Parathyroid adenoma (tissue), 2 donors: ENCODE results near the gene YOD1.

ENCODE experiments used
- H2AFZ ChIP-seq: fragments of 300-600 bp; sonication (generic); one replicate; pipeline ENCODE4 v1.7.0; 2017; ENCODE audit warnings: antibody characterized with exemption, mild to moderate bottlenecking
- H3K27ac ChIP-seq: fragments of 300-600 bp; sonication (generic); one replicate; pipeline ENCODE4 v1.7.0; 2017
- H3K27me3 ChIP-seq: fragments of 300-600 bp; sonication (generic); one replicate; pipeline ENCODE4 v1.7.0; 2017; ENCODE audit warnings: low read length; ENCODE audit not compliant: control insufficient read depth, insufficient read depth
- H3K36me3 ChIP-seq: fragments of 300-600 bp; sonication (generic); one replicate; pipeline ENCODE4 v1.7.0; 2017; ENCODE audit warnings: low read length; ENCODE audit not compliant: control insufficient read depth, insufficient read depth
- H3K4me1 ChIP-seq: fragments of 300-600 bp; sonication (generic); one replicate; pipeline ENCODE4 v1.7.0; 2017; ENCODE audit warnings: control low read depth
- H3K4me2 ChIP-seq: fragments of 300-600 bp; sonication (generic); one replicate; pipeline ENCODE4 v1.7.0; 2017; ENCODE audit warnings: low read length
- H3K4me3 ChIP-seq: fragments of 300-600 bp; sonication (generic); one replicate; pipeline ENCODE4 v1.7.0; 2017; ENCODE audit warnings: low read depth, low read length
- H3K79me2 ChIP-seq: fragments of 300-600 bp; sonication (generic); one replicate; pipeline ENCODE4 v1.7.0; 2017; ENCODE audit warnings: control low read depth
- H3K9ac ChIP-seq: fragments of 300-600 bp; sonication (generic); one replicate; pipeline ENCODE4 v1.7.0; 2017; ENCODE audit warnings: mild to moderate bottlenecking
- H3K9me3 ChIP-seq: fragments of 300-600 bp; sonication (generic); one replicate; pipeline ENCODE4 v1.7.0; 2017; ENCODE audit warnings: low read length; ENCODE audit not compliant: control insufficient read depth
- TF ChIP-seq, protein P1 (sequence below): fragments of 300-600 bp; sonication (generic); IDR thresholded peaks from one replicate; pipeline ENCODE4 v1.7.0; 2017; ENCODE audit warnings: antibody characterized with exemption, mild to moderate bottlenecking
- donor health status: primary hyperparathyroidism.

YOD1 gene

GRCh38 chr1:207020065-207020708 is 30.8 kb downstream of the YOD1 start:
- H2AFZ ChIP-seq = no peak overlapping the region

DNA sequence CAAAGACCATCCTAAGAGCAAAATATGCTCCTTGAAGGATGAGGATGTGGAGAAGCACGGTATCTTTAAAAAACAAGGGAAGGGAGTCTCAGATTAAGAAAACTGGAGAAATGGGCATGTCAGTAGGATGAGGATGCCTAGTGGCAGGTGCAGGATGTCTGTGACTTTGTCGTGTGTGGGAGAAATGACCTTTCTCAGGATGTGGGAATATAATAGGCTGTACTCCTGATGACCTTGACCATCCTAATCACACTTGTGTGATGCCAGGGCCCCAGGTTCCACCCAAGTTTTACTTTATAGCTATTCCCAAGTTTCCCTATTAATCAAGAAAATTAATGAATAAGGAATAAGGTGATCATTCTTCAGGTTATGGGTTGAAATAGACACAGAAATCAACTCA is 31.3 kb downstream of the YOD1 start:
- Histone ChIP-seq H3K27ac (no peak overlapping the region), H3K4me1 (no peaks in the 10 kb centered on the region), H3K4me3 (no peak overlapping the region), H3K27me3 (no peaks in the 10 kb centered on the region), H3K36me3 (no peaks in the 10 kb centered on the region), H3K9ac (no peak overlapping the region), H2AFZ (no peak overlapping the region), H3K4me2 (no peak overlapping the region), H3K9me3 (no peaks in the 10 kb centered on the region), H3K79me2 (no peaks in the 10 kb centered on the region)
- TF ChIP-seq, protein P1, sequence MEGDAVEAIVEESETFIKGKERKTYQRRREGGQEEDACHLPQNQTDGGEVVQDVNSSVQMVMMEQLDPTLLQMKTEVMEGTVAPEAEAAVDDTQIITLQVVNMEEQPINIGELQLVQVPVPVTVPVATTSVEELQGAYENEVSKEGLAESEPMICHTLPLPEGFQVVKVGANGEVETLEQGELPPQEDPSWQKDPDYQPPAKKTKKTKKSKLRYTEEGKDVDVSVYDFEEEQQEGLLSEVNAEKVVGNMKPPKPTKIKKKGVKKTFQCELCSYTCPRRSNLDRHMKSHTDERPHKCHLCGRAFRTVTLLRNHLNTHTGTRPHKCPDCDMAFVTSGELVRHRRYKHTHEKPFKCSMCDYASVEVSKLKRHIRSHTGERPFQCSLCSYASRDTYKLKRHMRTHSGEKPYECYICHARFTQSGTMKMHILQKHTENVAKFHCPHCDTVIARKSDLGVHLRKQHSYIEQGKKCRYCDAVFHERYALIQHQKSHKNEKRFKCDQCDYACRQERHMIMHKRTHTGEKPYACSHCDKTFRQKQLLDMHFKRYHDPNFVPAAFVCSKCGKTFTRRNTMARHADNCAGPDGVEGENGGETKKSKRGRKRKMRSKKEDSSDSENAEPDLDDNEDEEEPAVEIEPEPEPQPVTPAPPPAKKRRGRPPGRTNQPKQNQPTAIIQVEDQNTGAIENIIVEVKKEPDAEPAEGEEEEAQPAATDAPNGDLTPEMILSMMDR = no peak

More at GRCh38 chr1:207020065-207020708, 30.8 kb downstream of the YOD1 start:
- Histone ChIP-seq H3K4me1 (no peaks in the 10 kb centered on the region), H3K27ac (no peak overlapping the region), H3K27me3 (no peaks in the 10 kb centered on the region), H3K9me3 (no peaks in the 10 kb centered on the region), H3K79me2 (no peaks in the 10 kb centered on the region), H3K4me2 (no peak overlapping the region), H3K4me3 (no peak overlapping the region), H3K9ac (no peak overlapping the region), H3K36me3 (no peaks in the 10 kb centered on the region)
- TF ChIP-seq, protein P1 = no peak

- Histone ChIP-seq H3K4me3 (no peak overlapping the region), H3K27me3 (no peaks in the 10 kb centered on the region), H3K36me3 (no peaks in the 10 kb centered on the region), H3K27ac (no peak overlapping the region), H3K79me2 (no peaks in the 10 kb centered on the region), H3K9me3 (no peaks in the 10 kb centered on the region), H3K9ac (no peak overlapping the region), H3K4me1 (no peaks in the 10 kb centered on the region), H3K4me2 (no peak overlapping the region), H2AFZ (no peak overlapping the region)
- TF ChIP-seq, protein P1 = no peak
Observed at GRCh38 chr1:207019161-207019560, 31.8 kb downstream of the YOD1 start.

DNA sequence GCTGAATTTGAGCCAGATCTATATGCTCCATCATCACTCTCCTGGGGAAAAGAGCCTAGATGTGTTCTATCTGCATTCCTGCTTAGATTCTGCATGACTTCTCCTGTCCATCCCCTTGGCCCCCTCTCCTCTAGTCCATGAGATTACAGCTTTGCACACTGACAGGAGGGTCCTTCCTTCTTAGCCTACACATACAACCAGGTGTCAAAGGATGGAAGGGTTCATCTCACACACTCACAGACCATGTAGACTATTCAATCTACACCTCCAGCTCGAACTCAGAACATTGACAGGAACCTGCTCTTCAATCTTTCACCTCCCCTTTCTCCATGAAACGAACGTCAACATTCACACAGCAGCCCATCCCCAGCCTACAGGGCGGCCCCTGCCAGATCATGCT is 32.3 kb downstream of the YOD1 start:
- Histone ChIP-seq H3K9ac (no peak overlapping the region), H3K79me2 (no peaks in the 10 kb centered on the region), H3K4me2 (no peak overlapping the region), H3K4me3 (no peak overlapping the region), H3K27me3 (no peaks in the 10 kb centered on the region), H3K27ac (no peak overlapping the region), H3K9me3 (no peaks in the 10 kb centered on the region), H3K36me3 (no peaks in the 10 kb centered on the region), H3K4me1 (no peaks in the 10 kb centered on the region), H2AFZ (no peak overlapping the region)
- TF ChIP-seq, protein P1 = no peak
